K562 (cell line): ENCODE results near the gene EPX. TPM values are rescaled to one million over a fixed set of nuclear protein-coding genes. Genes with fewer than 3 reads are reported as not detected.
A peak's percentile ranks its signal among the peaks of the same experiment; 100 is the strongest.

ENCODE experiments used
- HNRNPH1 ChIP-seq: fragments of 200-400 bp; formaldehyde crosslinking; optimal IDR thresholded peaks from 2 replicates; pipeline ENCODE3; 2017; ENCODE audit warnings: low read depth, mild to moderate bottlenecking, low read length, moderate library complexity
- MCM2 ChIP-seq: fragments of 450-650 bp; IDR thresholded peaks from 2 replicates; pipeline ENCODE4 v1.6.1; 2017; ENCODE audit warnings: low read depth, mild to moderate bottlenecking
- PKNOX1 ChIP-seq: fragments of 450-650 bp; IDR thresholded peaks from 2 replicates; pipeline ENCODE4 v1.6.1; 2016
- RBM34 ChIP-seq: fragments of 200-400 bp; formaldehyde crosslinking; IDR thresholded peaks from 2 replicates; pipeline ENCODE4 v1.6.1; 2018; ENCODE audit warnings: low read length, borderline replicate concordance; ENCODE audit not compliant: insufficient read depth
- SRSF3 ChIP-seq: fragments of 200-400 bp; formaldehyde crosslinking; IDR thresholded peaks from 2 replicates; pipeline ENCODE4 v1.6.1; 2016; ENCODE audit warnings: mild to moderate bottlenecking, low read length, moderate library complexity; ENCODE audit not compliant: insufficient read depth
- ZNF12 ChIP-seq: sonication (generic); formaldehyde crosslinking; IDR thresholded peaks from 2 replicates; pipeline ENCODE4 v1.4.0; 2020; ENCODE audit warnings: mild to moderate bottlenecking, missing genetic modification reagents
- ZNF354B ChIP-seq: fragments of 250-450 bp; sonication (Bioruptor Pico); IDR thresholded peaks from 2 replicates; pipeline ENCODE4 v1.4.0; 2020
- ZNF408 ChIP-seq: fragments of 250-450 bp; sonication (Bioruptor Pico); IDR thresholded peaks from 2 replicates; pipeline ENCODE4 v1.4.0; 2020; ENCODE audit warnings: low read depth, mild to moderate bottlenecking, moderate library complexity
- ZNF830 ChIP-seq: fragments of 250-450 bp; sonication (Bioruptor Pico); IDR thresholded peaks from 2 replicates; pipeline ENCODE4 v1.5.0; 2021; ENCODE audit warnings: mild to moderate bottlenecking
- polyA plus RNA-seq, 8 experiments: library from polyadenylated mRNA; depleted of rRNA in 4 of 8; stranded (reverse) in 5 of 8; unstranded in 3 of 8; fragments of >200 nt; fragmentation: Nextera tagmentation in 2 of 8; fragmentation: Illumina TruSeq in 1 of 8; extraction: Ambion mirVana in 2 of 8; extraction: Trizol in 1 of 8; gene quantifications; 2 replicates each; pipeline versions ENCODE4 v1.2.1 to v1.2.3, GENCODE V29; 2011 to 2014; ENCODE audit warnings: inconsistent platforms in 1 of 8, missing spikeins in 1 of 8
- total RNA-seq, 7 experiments: library from RNA; depleted of rRNA in 6 of 7; stranded (reverse); fragments of >200 nt in 6 of 7; fragmentation: Illumina TruSeq in 2 of 7; extraction: Trizol in 2 of 7; gene quantifications; 2 replicates each; pipeline versions ENCODE4 v1.2.1 to v1.2.3, GENCODE V29; 2011 to 2021; ENCODE audit warnings: low replicate concordance in 1 of 7
- TF ChIP-seq, protein P1 (sequence below), 3 experiments: fragments of 200-800 bp in 1 of 3; fragments of 250-450 bp in 1 of 3; fragments of 450-650 bp in 1 of 3; sonication (Bioruptor Pico) in 1 of 3; sonication (Bioruptor generic) in 1 of 3; formaldehyde crosslinking in 1 of 3; IDR thresholded peaks; 2 replicates each; pipeline versions ENCODE4 v1.6.1 to v1.8.0; 2016 to 2022; ENCODE audit warnings: mild to moderate bottlenecking in 2 of 3, missing genetic modification characterization in 2 of 3, missing compliant biosample characterization in 1 of 3, moderate library complexity in 1 of 3
- TF ChIP-seq, protein P2 (sequence below), 3 experiments: fragments of 200-800 bp in 1 of 3; sonication (Bioruptor generic) in 1 of 3; sonication (generic) in 1 of 3; formaldehyde crosslinking in 1 of 3; IDR thresholded peaks; 2 replicates each; pipeline versions ENCODE4 v1.6.1 to v1.8.0; 2016 to 2022; ENCODE audit warnings: mild to moderate bottlenecking in 2 of 3, missing compliant biosample characterization in 2 of 3, missing genetic modification characterization in 2 of 3, missing genetic modification reagents in 1 of 3
- TF ChIP-seq, protein P3 (sequence below): sonication (generic); formaldehyde crosslinking; IDR thresholded peaks from 2 replicates; pipeline ENCODE4 v1.8.0; 2022; ENCODE audit warnings: missing genetic modification reagents, mild to moderate bottlenecking, borderline replicate concordance
- TF ChIP-seq, protein P4 (sequence below): sonication (generic); formaldehyde crosslinking; IDR thresholded peaks from 2 replicates; pipeline ENCODE4 v1.8.0; 2023; ENCODE audit warnings: missing genetic modification reagents, mild to moderate bottlenecking, borderline replicate concordance

The EPX gene
- total and polyA plus RNA-seq, 9 of the 15 experiments (the other 6 are each of a cell fraction or from before 2014, with no cell fraction given), result 0.07 to 0.33 (median 0.19) TPM; not detected in 3

DNA sequence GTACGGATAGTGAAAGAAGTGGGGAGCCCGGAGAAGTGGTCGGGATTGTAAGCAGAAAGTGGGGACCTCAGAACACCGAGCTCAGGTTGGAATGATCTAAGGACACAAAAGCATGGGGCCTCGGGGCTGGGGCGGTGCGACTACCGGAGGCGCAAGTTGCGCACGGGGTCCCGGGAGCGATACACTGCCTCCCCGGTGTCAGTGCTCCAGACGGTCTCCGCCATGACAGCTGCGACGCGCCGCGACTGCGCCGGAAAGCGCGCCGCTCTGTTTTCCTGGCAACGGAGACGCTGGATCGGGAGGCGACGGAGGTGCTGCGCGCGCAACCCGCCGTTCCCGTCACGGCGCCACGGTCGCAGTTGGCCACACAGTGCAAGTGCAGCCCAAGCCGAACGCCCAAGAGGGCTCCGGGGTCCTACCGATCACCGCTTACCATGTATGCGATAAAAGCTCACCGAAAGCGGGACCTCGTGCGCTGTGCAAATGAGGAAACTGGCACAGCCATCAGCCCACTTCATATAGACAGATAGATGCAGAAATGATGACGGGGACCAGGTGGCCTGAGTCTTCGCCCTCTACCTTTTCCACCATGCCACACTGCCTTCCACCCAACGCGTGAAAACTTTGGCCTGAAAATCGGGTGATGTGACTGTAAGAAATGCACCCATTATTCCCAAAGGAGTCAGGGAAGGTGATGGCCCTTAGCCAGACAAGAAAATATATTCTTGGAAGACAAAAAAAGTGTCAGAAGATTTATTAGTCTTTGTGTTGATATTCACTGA lies 26.7 kb downstream of the EPX start, which contains the start of gene MKS1 (continued):
- TF ChIP-seq ZNF12 (no peak), ZNF354B (CRISPR knock-in tag) (no peak), MCM2 (no peak), PKNOX1 (peak; percentile 58; the same call in 1 of the 2 replicates), ZNF830 (CRISPR knock-in tag) (no peak), ZNF408 (CRISPR knock-in tag) (no peak), RBM34 (no peak), HNRNPH1 (no peak), SRSF3 (no peak)
- TF ChIP-seq, protein P1, sequence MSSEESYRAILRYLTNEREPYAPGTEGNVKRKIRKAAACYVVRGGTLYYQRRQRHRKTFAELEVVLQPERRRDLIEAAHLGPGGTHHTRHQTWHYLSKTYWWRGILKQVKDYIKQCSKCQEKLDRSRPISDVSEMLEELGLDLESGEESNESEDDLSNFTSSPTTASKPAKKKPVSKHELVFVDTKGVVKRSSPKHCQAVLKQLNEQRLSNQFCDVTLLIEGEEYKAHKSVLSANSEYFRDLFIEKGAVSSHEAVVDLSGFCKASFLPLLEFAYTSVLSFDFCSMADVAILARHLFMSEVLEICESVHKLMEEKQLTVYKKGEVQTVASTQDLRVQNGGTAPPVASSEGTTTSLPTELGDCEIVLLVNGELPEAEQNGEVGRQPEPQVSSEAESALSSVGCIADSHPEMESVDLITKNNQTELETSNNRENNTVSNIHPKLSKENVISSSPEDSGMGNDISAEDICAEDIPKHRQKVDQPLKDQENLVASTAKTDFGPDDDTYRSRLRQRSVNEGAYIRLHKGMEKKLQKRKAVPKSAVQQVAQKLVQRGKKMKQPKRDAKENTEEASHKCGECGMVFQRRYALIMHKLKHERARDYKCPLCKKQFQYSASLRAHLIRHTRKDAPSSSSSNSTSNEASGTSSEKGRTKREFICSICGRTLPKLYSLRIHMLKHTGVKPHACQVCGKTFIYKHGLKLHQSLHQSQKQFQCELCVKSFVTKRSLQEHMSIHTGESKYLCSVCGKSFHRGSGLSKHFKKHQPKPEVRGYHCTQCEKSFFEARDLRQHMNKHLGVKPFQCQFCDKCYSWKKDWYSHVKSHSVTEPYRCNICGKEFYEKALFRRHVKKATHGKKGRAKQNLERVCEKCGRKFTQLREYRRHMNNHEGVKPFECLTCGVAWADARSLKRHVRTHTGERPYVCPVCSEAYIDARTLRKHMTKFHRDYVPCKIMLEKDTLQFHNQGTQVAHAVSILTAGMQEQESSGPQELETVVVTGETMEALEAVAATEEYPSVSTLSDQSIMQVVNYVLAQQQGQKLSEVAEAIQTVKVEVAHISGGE (CRISPR knock-in tag; IDR thresholded peaks at IDR 0.05), result peak in 1 of 3 experiments; percentile 34; a peak in 1 of 6 replicates
- TF ChIP-seq, protein P2, sequence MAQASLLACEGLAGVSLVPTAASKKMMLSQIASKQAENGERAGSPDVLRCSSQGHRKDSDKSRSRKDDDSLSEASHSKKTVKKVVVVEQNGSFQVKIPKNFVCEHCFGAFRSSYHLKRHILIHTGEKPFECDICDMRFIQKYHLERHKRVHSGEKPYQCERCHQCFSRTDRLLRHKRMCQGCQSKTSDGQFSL (CRISPR knock-in tag; IDR thresholded peaks at IDR 0.05), result no peak
- TF ChIP-seq, protein P2 (tag; IDR thresholded peaks at IDR 0.05), result no peak
- TF ChIP-seq, protein P3, sequence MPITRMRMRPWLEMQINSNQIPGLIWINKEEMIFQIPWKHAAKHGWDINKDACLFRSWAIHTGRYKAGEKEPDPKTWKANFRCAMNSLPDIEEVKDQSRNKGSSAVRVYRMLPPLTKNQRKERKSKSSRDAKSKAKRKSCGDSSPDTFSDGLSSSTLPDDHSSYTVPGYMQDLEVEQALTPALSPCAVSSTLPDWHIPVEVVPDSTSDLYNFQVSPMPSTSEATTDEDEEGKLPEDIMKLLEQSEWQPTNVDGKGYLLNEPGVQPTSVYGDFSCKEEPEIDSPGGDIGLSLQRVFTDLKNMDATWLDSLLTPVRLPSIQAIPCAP (CRISPR knock-in tag), result no peak
- TF ChIP-seq, protein P4, sequence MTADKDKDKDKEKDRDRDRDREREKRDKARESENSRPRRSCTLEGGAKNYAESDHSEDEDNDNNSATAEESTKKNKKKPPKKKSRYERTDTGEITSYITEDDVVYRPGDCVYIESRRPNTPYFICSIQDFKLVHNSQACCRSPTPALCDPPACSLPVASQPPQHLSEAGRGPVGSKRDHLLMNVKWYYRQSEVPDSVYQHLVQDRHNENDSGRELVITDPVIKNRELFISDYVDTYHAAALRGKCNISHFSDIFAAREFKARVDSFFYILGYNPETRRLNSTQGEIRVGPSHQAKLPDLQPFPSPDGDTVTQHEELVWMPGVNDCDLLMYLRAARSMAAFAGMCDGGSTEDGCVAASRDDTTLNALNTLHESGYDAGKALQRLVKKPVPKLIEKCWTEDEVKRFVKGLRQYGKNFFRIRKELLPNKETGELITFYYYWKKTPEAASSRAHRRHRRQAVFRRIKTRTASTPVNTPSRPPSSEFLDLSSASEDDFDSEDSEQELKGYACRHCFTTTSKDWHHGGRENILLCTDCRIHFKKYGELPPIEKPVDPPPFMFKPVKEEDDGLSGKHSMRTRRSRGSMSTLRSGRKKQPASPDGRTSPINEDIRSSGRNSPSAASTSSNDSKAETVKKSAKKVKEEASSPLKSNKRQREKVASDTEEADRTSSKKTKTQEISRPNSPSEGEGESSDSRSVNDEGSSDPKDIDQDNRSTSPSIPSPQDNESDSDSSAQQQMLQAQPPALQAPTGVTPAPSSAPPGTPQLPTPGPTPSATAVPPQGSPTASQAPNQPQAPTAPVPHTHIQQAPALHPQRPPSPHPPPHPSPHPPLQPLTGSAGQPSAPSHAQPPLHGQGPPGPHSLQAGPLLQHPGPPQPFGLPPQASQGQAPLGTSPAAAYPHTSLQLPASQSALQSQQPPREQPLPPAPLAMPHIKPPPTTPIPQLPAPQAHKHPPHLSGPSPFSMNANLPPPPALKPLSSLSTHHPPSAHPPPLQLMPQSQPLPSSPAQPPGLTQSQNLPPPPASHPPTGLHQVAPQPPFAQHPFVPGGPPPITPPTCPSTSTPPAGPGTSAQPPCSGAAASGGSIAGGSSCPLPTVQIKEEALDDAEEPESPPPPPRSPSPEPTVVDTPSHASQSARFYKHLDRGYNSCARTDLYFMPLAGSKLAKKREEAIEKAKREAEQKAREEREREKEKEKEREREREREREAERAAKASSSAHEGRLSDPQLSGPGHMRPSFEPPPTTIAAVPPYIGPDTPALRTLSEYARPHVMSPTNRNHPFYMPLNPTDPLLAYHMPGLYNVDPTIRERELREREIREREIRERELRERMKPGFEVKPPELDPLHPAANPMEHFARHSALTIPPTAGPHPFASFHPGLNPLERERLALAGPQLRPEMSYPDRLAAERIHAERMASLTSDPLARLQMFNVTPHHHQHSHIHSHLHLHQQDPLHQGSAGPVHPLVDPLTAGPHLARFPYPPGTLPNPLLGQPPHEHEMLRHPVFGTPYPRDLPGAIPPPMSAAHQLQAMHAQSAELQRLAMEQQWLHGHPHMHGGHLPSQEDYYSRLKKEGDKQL (CRISPR knock-in tag), result no peak
